K562 (cell line): ENCODE data around the gene AURKB.

Source experiments
- FOXA3 ChIP-seq, 2 experiments: fragments of 450-650 bp in 1 of 2; sonication (generic) in 1 of 2; formaldehyde crosslinking; IDR thresholded peaks in 1 of 2; conservative IDR thresholded peaks in 1 of 2; 2 replicates each; pipeline versions ENCODE4 v1.4.0 to v1.8.0; 2020 to 2022; ENCODE audit warnings: mild to moderate bottlenecking in 2 of 2, missing genetic modification reagents in 1 of 2
- NFYB ChIP-seq: IDR thresholded peaks from 2 replicates; pipeline ENCODE4 v1.6.1; 2011; ENCODE audit warnings: mild to moderate bottlenecking, moderate library complexity; ENCODE audit not compliant: insufficient read length; ENCODE audit errors: extremely low read depth
- RFX1 ChIP-seq: fragments of 450-650 bp; IDR thresholded peaks from 2 replicates; pipeline ENCODE4 v1.6.1; 2016; ENCODE audit warnings: mild to moderate bottlenecking, moderate library complexity
- SIX5 ChIP-seq, 2 experiments: IDR thresholded peaks; 2 replicates each; pipeline ENCODE4 v1.6.1; 2011; ENCODE audit warnings: low read length in 2 of 2, borderline replicate concordance in 1 of 2, low read depth in 1 of 2, mild to moderate bottlenecking in 1 of 2, moderate library complexity in 1 of 2; ENCODE audit not compliant: insufficient read depth in 1 of 2
- TBL1XR1 ChIP-seq, 2 experiments: IDR thresholded peaks; 2 replicates each; pipeline ENCODE4 v1.6.1; 2012; ENCODE audit warnings: improper control_type of control experiment in 2 of 2, low read length in 2 of 2, mild to moderate bottlenecking in 1 of 2
- TCF3 ChIP-seq: sonication (generic); formaldehyde crosslinking; IDR thresholded peaks from 2 replicates; pipeline ENCODE4 v1.4.0; 2020; ENCODE audit warnings: mild to moderate bottlenecking, missing genetic modification reagents
- ZBTB17 ChIP-seq: fragments of 450-650 bp; formaldehyde crosslinking; IDR thresholded peaks from 2 replicates; pipeline ENCODE4 v1.4.0; 2020; ENCODE audit warnings: mild to moderate bottlenecking
- ZFP36 ChIP-seq: fragments of 150-350 bp; IDR thresholded peaks from 2 replicates; pipeline ENCODE4 v1.6.1; 2018; ENCODE audit warnings: low read length, low read depth; ENCODE audit not compliant: partially characterized antibody
- ZNF561 ChIP-seq: fragments of 450-650 bp; formaldehyde crosslinking; conservative IDR thresholded peaks from 2 replicates; pipeline ENCODE4 v1.4.0; 2020; ENCODE audit warnings: mild to moderate bottlenecking, moderate library complexity
- ZNF699 ChIP-seq: fragments of 250-450 bp; sonication (Bioruptor Pico); IDR thresholded peaks from 2 replicates; pipeline ENCODE4 v1.8.0; 2021; ENCODE audit warnings: mild to moderate bottlenecking, moderate library complexity; ENCODE audit not compliant: insufficient replicate concordance
- TF ChIP-seq, protein P1 (sequence below), 3 experiments: IDR thresholded peaks in 2 of 3; conservative IDR thresholded peaks in 1 of 3; 2 replicates each; pipeline ENCODE4 v1.5.1; 2011 to 2012; ENCODE audit warnings: low read length in 3 of 3, mild to moderate bottlenecking in 3 of 3, control low read depth in 2 of 3, improper control_type of control experiment in 1 of 3, inconsistent platforms in 1 of 3, low read depth in 1 of 3, mixed read lengths in 1 of 3, moderate library complexity in 1 of 3; ENCODE audit not compliant: insufficient read depth in 2 of 3
- TF ChIP-seq, protein P2 (sequence below), 2 experiments: fragments of 450-650 bp; formaldehyde crosslinking in 1 of 2; IDR thresholded peaks; 2 replicates each; pipeline versions ENCODE4 v1.4.0 to v1.6.1; 2014 to 2020; ENCODE audit warnings: mild to moderate bottlenecking in 2 of 2, borderline replicate concordance in 1 of 2, low read depth in 1 of 2

DNA sequence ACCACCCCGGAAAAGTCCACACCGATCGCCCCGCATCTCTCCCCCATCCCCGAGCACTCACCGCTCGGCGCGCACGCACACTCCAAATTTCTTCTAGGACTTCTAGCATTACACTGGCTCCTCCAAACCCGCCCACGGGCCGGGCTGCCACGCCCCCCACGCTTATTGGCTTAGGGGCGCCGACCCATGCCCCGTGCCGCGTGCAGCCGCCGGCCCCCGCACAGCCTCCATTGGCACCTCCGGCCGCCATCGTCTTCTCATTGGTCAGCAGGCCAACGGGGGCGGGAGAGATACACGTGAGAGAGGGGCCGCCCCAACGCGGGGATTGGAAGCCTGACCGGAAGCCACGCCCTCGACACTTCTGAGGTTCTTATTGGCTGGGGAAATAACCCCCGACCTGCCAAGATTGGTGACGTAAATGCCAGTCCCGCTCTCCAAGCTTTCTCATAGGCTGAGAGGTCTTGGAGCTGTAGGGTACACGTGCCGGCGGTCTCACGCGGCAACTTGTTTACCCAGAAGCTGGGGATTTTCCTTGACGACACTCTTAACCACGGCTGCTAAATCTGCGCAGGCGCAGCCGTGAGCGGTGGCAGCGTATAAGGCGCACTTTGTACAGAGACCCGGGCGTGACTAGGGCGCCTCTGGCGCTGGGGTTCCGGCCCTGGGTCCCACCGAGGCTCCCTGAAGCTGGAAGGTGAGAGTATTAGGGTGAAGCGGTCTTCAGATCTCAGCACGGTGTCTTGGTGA lies 54.0 kb downstream of the AURKB start:
- TF ChIP-seq ZBTB17 (no peak), ZNF699 (CRISPR knock-in tag) (no peak), FOXA3 (CRISPR knock-in tag; conservative IDR thresholded peaks at IDR 0.05 in 1 of 2, IDR thresholded peaks at IDR 0.05 in 1 of 2) (peak; percentile 82 to 98), RFX1 (peak; percentile 53), SIX5 (IDR thresholded peaks at IDR 0.05; ENCODE audit: borderline replicate concordance in 1 of 2, insufficient read depth in 1 of 2, low read depth in 1 of 2, low read length in 2 of 2) (no peak), ZNF561 (CRISPR knock-in tag) (no peak), TCF3 (no peak; the same call in 1 of the 2 replicates), ZFP36 (no peak), TBL1XR1 (IDR thresholded peaks at IDR 0.05; ENCODE audit: low read length in 2 of 2) (no peak), NFYB (peak; percentile 96)
- TF ChIP-seq, protein P1, sequence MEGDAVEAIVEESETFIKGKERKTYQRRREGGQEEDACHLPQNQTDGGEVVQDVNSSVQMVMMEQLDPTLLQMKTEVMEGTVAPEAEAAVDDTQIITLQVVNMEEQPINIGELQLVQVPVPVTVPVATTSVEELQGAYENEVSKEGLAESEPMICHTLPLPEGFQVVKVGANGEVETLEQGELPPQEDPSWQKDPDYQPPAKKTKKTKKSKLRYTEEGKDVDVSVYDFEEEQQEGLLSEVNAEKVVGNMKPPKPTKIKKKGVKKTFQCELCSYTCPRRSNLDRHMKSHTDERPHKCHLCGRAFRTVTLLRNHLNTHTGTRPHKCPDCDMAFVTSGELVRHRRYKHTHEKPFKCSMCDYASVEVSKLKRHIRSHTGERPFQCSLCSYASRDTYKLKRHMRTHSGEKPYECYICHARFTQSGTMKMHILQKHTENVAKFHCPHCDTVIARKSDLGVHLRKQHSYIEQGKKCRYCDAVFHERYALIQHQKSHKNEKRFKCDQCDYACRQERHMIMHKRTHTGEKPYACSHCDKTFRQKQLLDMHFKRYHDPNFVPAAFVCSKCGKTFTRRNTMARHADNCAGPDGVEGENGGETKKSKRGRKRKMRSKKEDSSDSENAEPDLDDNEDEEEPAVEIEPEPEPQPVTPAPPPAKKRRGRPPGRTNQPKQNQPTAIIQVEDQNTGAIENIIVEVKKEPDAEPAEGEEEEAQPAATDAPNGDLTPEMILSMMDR (IDR thresholded peaks at IDR 0.05 in 2 of 3, conservative IDR thresholded peaks at IDR 0.05 in 1 of 3; ENCODE audit: insufficient read depth in 2 of 3, low read depth in 1 of 3, low read length in 3 of 3), result peak; percentile 30 to 43 (median 43); a peak in 4 of 6 replicates
- TF ChIP-seq, protein P2, sequence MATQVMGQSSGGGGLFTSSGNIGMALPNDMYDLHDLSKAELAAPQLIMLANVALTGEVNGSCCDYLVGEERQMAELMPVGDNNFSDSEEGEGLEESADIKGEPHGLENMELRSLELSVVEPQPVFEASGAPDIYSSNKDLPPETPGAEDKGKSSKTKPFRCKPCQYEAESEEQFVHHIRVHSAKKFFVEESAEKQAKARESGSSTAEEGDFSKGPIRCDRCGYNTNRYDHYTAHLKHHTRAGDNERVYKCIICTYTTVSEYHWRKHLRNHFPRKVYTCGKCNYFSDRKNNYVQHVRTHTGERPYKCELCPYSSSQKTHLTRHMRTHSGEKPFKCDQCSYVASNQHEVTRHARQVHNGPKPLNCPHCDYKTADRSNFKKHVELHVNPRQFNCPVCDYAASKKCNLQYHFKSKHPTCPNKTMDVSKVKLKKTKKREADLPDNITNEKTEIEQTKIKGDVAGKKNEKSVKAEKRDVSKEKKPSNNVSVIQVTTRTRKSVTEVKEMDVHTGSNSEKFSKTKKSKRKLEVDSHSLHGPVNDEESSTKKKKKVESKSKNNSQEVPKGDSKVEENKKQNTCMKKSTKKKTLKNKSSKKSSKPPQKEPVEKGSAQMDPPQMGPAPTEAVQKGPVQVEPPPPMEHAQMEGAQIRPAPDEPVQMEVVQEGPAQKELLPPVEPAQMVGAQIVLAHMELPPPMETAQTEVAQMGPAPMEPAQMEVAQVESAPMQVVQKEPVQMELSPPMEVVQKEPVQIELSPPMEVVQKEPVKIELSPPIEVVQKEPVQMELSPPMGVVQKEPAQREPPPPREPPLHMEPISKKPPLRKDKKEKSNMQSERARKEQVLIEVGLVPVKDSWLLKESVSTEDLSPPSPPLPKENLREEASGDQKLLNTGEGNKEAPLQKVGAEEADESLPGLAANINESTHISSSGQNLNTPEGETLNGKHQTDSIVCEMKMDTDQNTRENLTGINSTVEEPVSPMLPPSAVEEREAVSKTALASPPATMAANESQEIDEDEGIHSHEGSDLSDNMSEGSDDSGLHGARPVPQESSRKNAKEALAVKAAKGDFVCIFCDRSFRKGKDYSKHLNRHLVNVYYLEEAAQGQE (IDR thresholded peaks at IDR 0.05; ENCODE audit: borderline replicate concordance), result no peak
- TF ChIP-seq, protein P2 (CRISPR knock-in tag; IDR thresholded peaks at IDR 0.05; ENCODE audit: low read depth), result no peak
